Testis (tissue), 2 donors: ENCODE data around the gene PPP1R3D.

Source experiments
- CTCF ChIP-seq, 3 experiments: fragments of 450-650 bp in 2 of 3; fragments of 200-600 bp in 1 of 3; sonication (generic) in 1 of 3; IDR thresholded peaks; one replicate each; pipeline ENCODE4 v1.5.1; 2016 to 2019; ENCODE audit warnings: antibody characterized with exemption in 3 of 3, mild to moderate bottlenecking in 2 of 3, moderate library complexity in 1 of 3
- POLR2A ChIP-seq: fragments of 450-650 bp; IDR thresholded peaks from one replicate; pipeline ENCODE4 v1.6.1; 2017; ENCODE audit warnings: antibody characterized with exemption, mild to moderate bottlenecking, moderate library complexity

GRCh38 chr20:59988141-59988540 lies 48.0 kb upstream of the PPP1R3D start:
- no peak for TF ChIP-seq CTCF (IDR thresholded peaks at IDR 0.05)
- no peak for TF ChIP-seq POLR2A
